GM23338 (cell line): Measurements from ENCODE around the gene OCIAD1. TPM values are rescaled to one million over a fixed set of nuclear protein-coding genes. Genes with fewer than 3 reads are reported as not detected.

Source experiments
- ATAC-seq: fragments of 200-7000 bp; cut with Tn5 transposase; 3 replicates; pipeline ENCODE4 v1.9.1; 2020
- DNase-seq: peaks from one replicate; pipeline ENCODE4 v3.0.0-alpha.2; 2015; ENCODE audit warnings: low spot score
- H2AFZ ChIP-seq: fragments of 200-600 bp; sonication (generic); 2 replicates; pipeline ENCODE4 v1.8.0; 2016; ENCODE audit warnings: antibody characterized with exemption, mild to moderate bottlenecking, moderate library complexity
- H3F3A ChIP-seq: fragments of 200-600 bp; sonication (generic); replicated peaks from 2 replicates; pipeline ENCODE4 v1.8.0; 2017; ENCODE audit warnings: antibody characterized with exemption, mixed run types, low read depth
- H3K27ac ChIP-seq: fragments of 200-600 bp; sonication (generic); 2 replicates; pipeline ENCODE4 v1.6.1; 2016; ENCODE audit warnings: low read depth
- H3K27me3 ChIP-seq: fragments of 200-600 bp; sonication (generic); 2 replicates; pipeline ENCODE4 v1.8.0; 2016; ENCODE audit warnings: mild to moderate bottlenecking, mixed run types, moderate library complexity; ENCODE audit not compliant: insufficient read depth
- H3K36me3 ChIP-seq: fragments of 200-600 bp; sonication (generic); 2 replicates; pipeline ENCODE4 v1.8.0; 2016; ENCODE audit warnings: mild to moderate bottlenecking; ENCODE audit not compliant: insufficient read depth
- H3K4me1 ChIP-seq: fragments of 200-600 bp; sonication (generic); 2 replicates; pipeline ENCODE4 v1.8.0; 2016; ENCODE audit warnings: mild to moderate bottlenecking, moderate library complexity; ENCODE audit not compliant: insufficient read depth
- H3K4me2 ChIP-seq: fragments of 200-600 bp; sonication (generic); 2 replicates; pipeline ENCODE4 v1.7.1; 2017; ENCODE audit warnings: mixed run types
- H3K4me3 ChIP-seq: fragments of 200-600 bp; sonication (generic); 2 replicates; pipeline ENCODE4 v1.6.1; 2016; ENCODE audit warnings: mixed run types
- H3K79me2 ChIP-seq: fragments of 200-600 bp; sonication (generic); replicated peaks from 2 replicates; pipeline ENCODE4 v1.8.0; 2017; ENCODE audit warnings: mild to moderate bottlenecking; ENCODE audit not compliant: insufficient read depth
- H3K9me2 ChIP-seq: fragments of 200-600 bp; sonication (generic); 2 replicates; pipeline ENCODE4 v1.8.0; 2017; ENCODE audit not compliant: insufficient read depth
- H4K20me1 ChIP-seq: fragments of 200-600 bp; sonication (generic); replicated peaks from 2 replicates; pipeline ENCODE4 v1.8.0; 2017; ENCODE audit warnings: mild to moderate bottlenecking; ENCODE audit not compliant: insufficient read depth
- H3K27ac Mint-ChIP-seq: 2 replicates; pipeline ENCODE4 v1.8.0; 2020; ENCODE audit warnings: inconsistent platforms, mild to moderate bottlenecking, moderate library complexity, mixed read lengths
- H3K27me3 Mint-ChIP-seq: 3 replicates; pipeline ENCODE4 v1.8.0; 2022; ENCODE audit warnings: low read depth, mild to moderate bottlenecking, moderate library complexity, mixed read lengths, inconsistent platforms; ENCODE audit not compliant: insufficient read depth, poor library complexity
- H3K36me3 Mint-ChIP-seq: 3 replicates; pipeline ENCODE4 v1.8.0; 2021; ENCODE audit warnings: low read depth, mild to moderate bottlenecking, inconsistent platforms, moderate library complexity, mixed read lengths
- H3K4me1 Mint-ChIP-seq: 3 replicates; pipeline ENCODE4 v1.8.0; 2020; ENCODE audit warnings: mild to moderate bottlenecking, inconsistent platforms, mixed read lengths
- H3K4me3 Mint-ChIP-seq: 3 replicates; pipeline ENCODE4 v1.8.0; 2021; ENCODE audit warnings: moderate library complexity, mild to moderate bottlenecking, inconsistent platforms, mixed read lengths
- H3K9me3 Mint-ChIP-seq: 3 replicates; pipeline ENCODE4 v1.8.0; 2020; ENCODE audit warnings: moderate library complexity, mild to moderate bottlenecking, inconsistent platforms, mixed read lengths
- CTCF ChIP-seq, 2 experiments: fragments of 200-600 bp in 1 of 2; sonication (generic) in 1 of 2; conservative IDR thresholded peaks; 2 replicates each; pipeline versions ENCODE4 v1.5.1 to v1.6.1; 2016 to 2017; ENCODE audit warnings: antibody characterized with exemption in 2 of 2, low read depth in 2 of 2, mild to moderate bottlenecking in 2 of 2, moderate library complexity in 1 of 2
- POLR2AphosphoS5 ChIP-seq: IDR thresholded peaks from 2 replicates; pipeline ENCODE4 v1.6.1; 2016; ENCODE audit warnings: antibody characterized with exemption, low read depth
- ZNF462 ChIP-seq: fragments of 250-450 bp; sonication (Bioruptor Pico); IDR thresholded peaks from 2 replicates; pipeline ENCODE4 v1.5.0; 2020; ENCODE audit warnings: mild to moderate bottlenecking, moderate library complexity
- polyA plus RNA-seq: library from polyadenylated mRNA; unstranded; fragments of >200 nt; fragmentation: Nextera tagmentation; extraction: Ambion mirVana; gene quantifications from 2 replicates; pipeline ENCODE4 v1.2.1, GENCODE V29; 2016
- total RNA-seq: library from RNA; depleted of rRNA; stranded (reverse); fragments of >200 nt; shearing (Covaris generic); gene quantifications from 2 replicates; pipeline ENCODE4 v1.2.3, GENCODE V29; 2014

OCIAD1 gene
- total and polyA plus RNA-seq, 2 experiments from 2014 or later = 125 to 190 TPM

- no peaks in the 10 kb centered on the region for H3K4me1 ChIP-seq
- Mint-ChIP-seq H3K9me3 (no peaks in the 10 kb centered on the region; the same call in 2 of the 3 replicates), H3K27me3 (no peaks in the 10 kb centered on the region), H3K27ac (no peak overlapping the region), H3K36me3 (peaks cover 59% of the 10 kb centered on the region), H3K4me1 (no peaks in the 10 kb centered on the region), H3K4me3 (no peak overlapping the region)
- peak; percentile 60 for ATAC-seq
- H3K4me2 ChIP-seq = no peak overlapping the region
- H4K20me1 ChIP-seq = no peaks in the 10 kb centered on the region
- no peaks in the 10 kb centered on the region for H3F3A ChIP-seq
- no peak overlapping the region for H2AFZ ChIP-seq
- H3K4me3 ChIP-seq = no peak overlapping the region
- DNase-seq = no peak
- H3K79me2 ChIP-seq = no peaks in the 10 kb centered on the region
- no peak overlapping the region for H3K27ac ChIP-seq
- no peaks in the 10 kb centered on the region for H3K27me3 ChIP-seq
- TF ChIP-seq CTCF (conservative IDR thresholded peaks at IDR 0.05; ENCODE audit: low read depth in 2 of 2) (peak in 1 of 2 experiments; percentile 59; a peak in 2 of 4 replicates), ZNF462 (CRISPR knock-in tag) (no peak), POLR2AphosphoS5 (no peak)
- H3K36me3 ChIP-seq = peaks cover 28% of the 10 kb centered on the region
- no peaks in the 10 kb centered on the region for H3K9me2 ChIP-seq
These were observed 66.0 kb downstream of the OCIAD1 start for GRCh38 chr4:48896845-48897244.
